K562 (cell line): Measurements from ENCODE around the gene COL26A1. TPM values are rescaled to one million over a fixed set of nuclear protein-coding genes. Genes with fewer than 3 reads are reported as not detected.

Source experiments
- ARID1B ChIP-seq: fragments of 450-650 bp; IDR thresholded peaks from 2 replicates; pipeline ENCODE4 v1.6.1; 2016; ENCODE audit warnings: antibody characterized with exemption, mild to moderate bottlenecking, inconsistent platforms
- BCOR ChIP-seq: fragments of 450-650 bp; IDR thresholded peaks from 2 replicates; pipeline ENCODE4 v1.6.1; 2016
- CBX1 ChIP-seq: sonication (generic); IDR thresholded peaks from 2 replicates; pipeline ENCODE4 v1.6.1; 2016; ENCODE audit warnings: antibody characterized with exemption, low read depth, mild to moderate bottlenecking
- CBX3 ChIP-seq, 2 experiments: IDR thresholded peaks; 1 replicate in 1 of 2; 2 replicates in 1 of 2; pipeline ENCODE4 v1.6.1; 2012; ENCODE audit warnings: inconsistent platforms in 2 of 2, low read length in 2 of 2, borderline replicate concordance in 1 of 2, control low read depth in 1 of 2
- CBX5 ChIP-seq: IDR thresholded peaks from 2 replicates; pipeline ENCODE4 v1.6.1; 2014; ENCODE audit warnings: low read depth, borderline replicate concordance
- CTBP1 ChIP-seq: fragments of 450-650 bp; IDR thresholded peaks from 2 replicates; pipeline ENCODE4 v1.6.1; 2016; ENCODE audit warnings: borderline replicate concordance
- EWSR1 ChIP-seq: fragments of 450-650 bp; IDR thresholded peaks from 2 replicates; pipeline ENCODE4 v1.6.1; 2018; ENCODE audit warnings: borderline replicate concordance, mild to moderate bottlenecking, low read depth, moderate library complexity; ENCODE audit not compliant: partially characterized antibody
- HLTF ChIP-seq: fragments of 450-650 bp; IDR thresholded peaks from 2 replicates; pipeline ENCODE4 v1.6.1; 2016
- KDM1A ChIP-seq, 2 experiments: fragments of 450-650 bp; IDR thresholded peaks; 2 replicates each; pipeline ENCODE4 v1.6.1; 2016; ENCODE audit warnings: mild to moderate bottlenecking in 2 of 2
- KDM4B ChIP-seq, 2 experiments: fragments of 450-650 bp in 1 of 2; sonication (generic) in 1 of 2; IDR thresholded peaks; 2 replicates each; pipeline ENCODE4 v1.6.1; 2016 to 2017; ENCODE audit warnings: borderline replicate concordance in 2 of 2, antibody characterized with exemption in 1 of 2, low read depth in 1 of 2, mild to moderate bottlenecking in 1 of 2
- MEF2A ChIP-seq: IDR thresholded peaks from 2 replicates; pipeline ENCODE4 v1.6.1; 2011; ENCODE audit warnings: low read depth, mild to moderate bottlenecking, low read length, moderate library complexity; ENCODE audit not compliant: control insufficient read depth
- MTA3 ChIP-seq: fragments of 450-650 bp; formaldehyde crosslinking; IDR thresholded peaks from 2 replicates; pipeline ENCODE4 v1.6.1; 2017; ENCODE audit warnings: mild to moderate bottlenecking, borderline replicate concordance
- POLR3A ChIP-seq: IDR thresholded peaks from 2 replicates; pipeline ENCODE4 v1.6.1; 2011; ENCODE audit warnings: borderline replicate concordance, mild to moderate bottlenecking, moderate library complexity; ENCODE audit not compliant: insufficient read length, insufficient read depth; ENCODE audit errors: extremely low read depth
- RCOR1 ChIP-seq, 2 experiments: IDR thresholded peaks; 2 replicates each; pipeline ENCODE4 v1.6.1; 2012; ENCODE audit warnings: low read depth in 2 of 2, low read length in 2 of 2, borderline replicate concordance in 1 of 2, improper control_type of control experiment in 1 of 2
- RREB1 ChIP-seq: fragments of 250-450 bp; sonication (Bioruptor Pico); IDR thresholded peaks from 2 replicates; pipeline ENCODE4 v1.4.0; 2020
- SAFB ChIP-seq: fragments of 200-400 bp; formaldehyde crosslinking; IDR thresholded peaks from 2 replicates; pipeline ENCODE4 v1.6.1; 2017; ENCODE audit warnings: low read depth, low read length, borderline replicate concordance
- SMARCA5 ChIP-seq: fragments of 450-650 bp; IDR thresholded peaks from 2 replicates; pipeline ENCODE4 v1.6.1; 2016
- SP2 ChIP-seq: IDR thresholded peaks from 2 replicates; pipeline ENCODE4 v1.6.1; 2011; ENCODE audit warnings: mild to moderate bottlenecking, low read depth, low read length, moderate library complexity; ENCODE audit not compliant: poor library complexity, severe bottlenecking; ENCODE audit errors: extremely low read depth
- TCF7L2 ChIP-seq: fragments of 150-350 bp; IDR thresholded peaks from 2 replicates; pipeline ENCODE4 v1.6.1; 2016; ENCODE audit warnings: low read depth, mild to moderate bottlenecking, low read length, moderate library complexity
- USF2 ChIP-seq: sonication (generic); formaldehyde crosslinking; IDR thresholded peaks from 2 replicates; pipeline ENCODE4 v1.5.0; 2020; ENCODE audit warnings: missing genetic modification reagents
- ZNF12 ChIP-seq: sonication (generic); formaldehyde crosslinking; IDR thresholded peaks from 2 replicates; pipeline ENCODE4 v1.4.0; 2020; ENCODE audit warnings: mild to moderate bottlenecking, missing genetic modification reagents
- ZNF212 ChIP-seq: fragments of 450-650 bp; formaldehyde crosslinking; IDR thresholded peaks from 2 replicates; pipeline ENCODE4 v1.4.0; 2020; ENCODE audit warnings: mild to moderate bottlenecking
- ZNF239 ChIP-seq: fragments of 250-450 bp; sonication (Bioruptor Pico); IDR thresholded peaks from 2 replicates; pipeline ENCODE4 v1.4.0; 2020; ENCODE audit warnings: mild to moderate bottlenecking
- ZNF347 ChIP-seq: fragments of 450-650 bp; formaldehyde crosslinking; IDR thresholded peaks from 2 replicates; pipeline ENCODE4 v1.4.0; 2020; ENCODE audit warnings: low read depth, mild to moderate bottlenecking, moderate library complexity
- ZNF695 ChIP-seq: fragments of 450-650 bp; formaldehyde crosslinking; IDR thresholded peaks from 2 replicates; pipeline ENCODE4 v1.4.0; 2020; ENCODE audit warnings: mild to moderate bottlenecking, moderate library complexity
- ZNF830 ChIP-seq: fragments of 250-450 bp; sonication (Bioruptor Pico); IDR thresholded peaks from 2 replicates; pipeline ENCODE4 v1.5.0; 2021; ENCODE audit warnings: mild to moderate bottlenecking
- polyA plus RNA-seq, 8 experiments: library from polyadenylated mRNA; depleted of rRNA in 4 of 8; stranded (reverse) in 5 of 8; unstranded in 3 of 8; fragments of >200 nt; fragmentation: Nextera tagmentation in 2 of 8; fragmentation: Illumina TruSeq in 1 of 8; extraction: Ambion mirVana in 2 of 8; extraction: Trizol in 1 of 8; gene quantifications; 2 replicates each; pipeline versions ENCODE4 v1.2.1 to v1.2.3, GENCODE V29; 2011 to 2014; ENCODE audit warnings: inconsistent platforms in 1 of 8, missing spikeins in 1 of 8
- total RNA-seq, 7 experiments: library from RNA; depleted of rRNA in 6 of 7; stranded (reverse); fragments of >200 nt in 6 of 7; fragmentation: Illumina TruSeq in 2 of 7; extraction: Trizol in 2 of 7; gene quantifications; 2 replicates each; pipeline versions ENCODE4 v1.2.1 to v1.2.3, GENCODE V29; 2011 to 2021; ENCODE audit warnings: low replicate concordance in 1 of 7

COL26A1 gene
- total and polyA plus RNA-seq, 9 of the 15 experiments (the other 6 are each of a cell fraction or from before 2014, with no cell fraction given), result 0.04 to 0.39 (median 0.07) TPM; not detected in 5

GRCh38 chr7:101536668-101537067 is 174.0 kb downstream of the COL26A1 start (continued):
- no peak for TF ChIP-seq RREB1
- no peak for TF ChIP-seq CTBP1
- 0 out of 2 replicates have a peak, but pooled peaks have one; percentile 42 for TF ChIP-seq CBX1
- no peak for TF ChIP-seq USF2 (CRISPR knock-in tag)
- TF ChIP-seq ZNF347 (CRISPR knock-in tag), result no peak
- TF ChIP-seq BCOR, result peak; percentile 72
- TF ChIP-seq CBX5, result no peak
- 0 out of 2 replicates have a peak, but pooled peaks have one; percentile 56 for TF ChIP-seq HLTF
- TF ChIP-seq ARID1B, result no peak
- peak in 1 of 2 experiments; percentile 63; a peak in 2 of 3 replicates for TF ChIP-seq CBX3 (IDR thresholded peaks at IDR 0.05; ENCODE audit: borderline replicate concordance in 1 of 2, low read length in 2 of 2)
- no peak for TF ChIP-seq SAFB
- TF ChIP-seq ZNF695, result no peak
- TF ChIP-seq ZNF12, result no peak
- no peak for TF ChIP-seq ZNF212 (CRISPR knock-in tag)
- TF ChIP-seq SP2, result no peak
- no peak for TF ChIP-seq TCF7L2
- no peak for TF ChIP-seq ZNF239 (CRISPR knock-in tag)
- TF ChIP-seq EWSR1, result no peak
- no peak for TF ChIP-seq POLR3A
- no peak for TF ChIP-seq MEF2A
- TF ChIP-seq MTA3, result no peak
- TF ChIP-seq KDM1A (IDR thresholded peaks at IDR 0.05), result peak; percentile 30 to 61; a peak in 3 of 4 replicates
- no peak for TF ChIP-seq KDM4B (IDR thresholded peaks at IDR 0.05; ENCODE audit: borderline replicate concordance in 2 of 2, low read depth in 1 of 2)
- peak; percentile 78 for TF ChIP-seq SMARCA5
- TF ChIP-seq RCOR1 (IDR thresholded peaks at IDR 0.05; ENCODE audit: borderline replicate concordance in 1 of 2, low read depth in 2 of 2, low read length in 2 of 2), result peak in 1 of 2 experiments; percentile 51; a peak in 1 of 4 replicates
- no peak for TF ChIP-seq ZNF830
